ENCODE data around the gene RNU1-1. TPM values are rescaled to one million over a fixed set of nuclear protein-coding genes. Genes with fewer than 3 reads are reported as not detected.
"Not testable (repeated sequence)": the region's sequence is repeated elsewhere in the genome, so short reads cannot be mapped to it uniquely, and the experiment has no call there.

RNU1-1 gene
- total RNA-seq, 2 donors from 2014 or later = 1,100 to 1,278 TPM

- H3K27me3 Mint-ChIP-seq (ENCODE audit: low read depth) = peaks cover 48% of the 10 kb centered on the region
- not testable (repeated sequence) for H3K4me1 Mint-ChIP-seq (ENCODE audit: low read depth); H3K4me3 Mint-ChIP-seq; H3K27ac Mint-ChIP-seq; H3K36me3 Mint-ChIP-seq (ENCODE audit: insufficient read depth in 2 of 2); ATAC-seq (replicated peaks in 1 of 2); DNase-seq; H3K9me3 Mint-ChIP-seq
Observed at GRCh38 chr1:16535898-16536297, 21.8 kb upstream of the RNU1-1 start.

- not testable (repeated sequence) for H3K4me1 Mint-ChIP-seq (ENCODE audit: low read depth); DNase-seq; H3K36me3 Mint-ChIP-seq (ENCODE audit: insufficient read depth in 2 of 2); ATAC-seq (replicated peaks in 1 of 2); H3K27ac Mint-ChIP-seq; H3K9me3 Mint-ChIP-seq
- peaks cover 48% of the 10 kb centered on the region for H3K27me3 Mint-ChIP-seq (ENCODE audit: low read depth)
- H3K4me3 Mint-ChIP-seq = peak overlapping the region; percentile 86 to 88
Observed at GRCh38 chr1:16535487-16535886, 21.4 kb upstream of the RNU1-1 start.

GRCh38 chr1:16534829-16535456, 20.9 kb upstream of the RNU1-1 start:
- H3K4me1 Mint-ChIP-seq (ENCODE audit: low read depth); H3K9me3 Mint-ChIP-seq; H3K36me3 Mint-ChIP-seq (ENCODE audit: insufficient read depth in 2 of 2): not testable (repeated sequence)
- peak; percentile 57 to 63 for DNase-seq
- H3K27ac Mint-ChIP-seq = peak overlapping the region; percentile 65
- ATAC-seq (replicated peaks in 1 of 2) = peak; percentile 84 to 89
- peak overlapping the region; percentile 86 to 88 for H3K4me3 Mint-ChIP-seq
- peaks cover 48% of the 10 kb centered on the region for H3K27me3 Mint-ChIP-seq (ENCODE audit: low read depth)

GRCh38 chr1:16534239-16534828, 20.2 kb upstream of the RNU1-1 start:
- Mint-ChIP-seq H3K27me3 (ENCODE audit: low read depth) (peaks cover 48% of the 10 kb centered on the region), H3K4me3 (peak overlapping the region; percentile 86 to 88)
- peak in 1 of 2 donors; percentile 22 for DNase-seq
- not testable (repeated sequence) for H3K36me3 Mint-ChIP-seq (ENCODE audit: insufficient read depth in 2 of 2); H3K27ac Mint-ChIP-seq; H3K9me3 Mint-ChIP-seq; H3K4me1 Mint-ChIP-seq (ENCODE audit: low read depth)
- peak in 1 of 2 donors; percentile 35 for ATAC-seq (replicated peaks in 1 of 2)

- ATAC-seq (replicated peaks in 1 of 2); H3K27ac Mint-ChIP-seq; H3K4me1 Mint-ChIP-seq (ENCODE audit: low read depth); DNase-seq; H3K36me3 Mint-ChIP-seq (ENCODE audit: insufficient read depth in 2 of 2); H3K9me3 Mint-ChIP-seq; H3K4me3 Mint-ChIP-seq: not testable (repeated sequence)
- H3K27me3 Mint-ChIP-seq (ENCODE audit: low read depth) = peaks cover 41% of the 10 kb centered on the region
Observed at GRCh38 chr1:16532235-16532991, 18.3 kb upstream of the RNU1-1 start.

- H3K27me3 Mint-ChIP-seq (ENCODE audit: low read depth) = peaks cover 25% of the 10 kb centered on the region
- DNase-seq; H3K9me3 Mint-ChIP-seq; ATAC-seq (replicated peaks in 1 of 2); H3K36me3 Mint-ChIP-seq (ENCODE audit: insufficient read depth in 2 of 2); H3K4me3 Mint-ChIP-seq; H3K4me1 Mint-ChIP-seq (ENCODE audit: low read depth); H3K27ac Mint-ChIP-seq: not testable (repeated sequence)
Observed at GRCh38 chr1:16528338-16528737, 14.3 kb upstream of the RNU1-1 start.

- H3K9me3 Mint-ChIP-seq; H3K4me1 Mint-ChIP-seq (ENCODE audit: low read depth); H3K4me3 Mint-ChIP-seq; DNase-seq; ATAC-seq (replicated peaks in 1 of 2); H3K27ac Mint-ChIP-seq; H3K36me3 Mint-ChIP-seq (ENCODE audit: insufficient read depth in 2 of 2): not testable (repeated sequence)
- H3K27me3 Mint-ChIP-seq (ENCODE audit: low read depth) = peaks cover 14% of the 10 kb centered on the region
Observed at GRCh38 chr1:16525769-16526168, 11.7 kb upstream of the RNU1-1 start.

- not testable (repeated sequence) for H3K27ac Mint-ChIP-seq; H3K4me1 Mint-ChIP-seq (ENCODE audit: low read depth); DNase-seq; H3K36me3 Mint-ChIP-seq (ENCODE audit: insufficient read depth in 2 of 2); H3K9me3 Mint-ChIP-seq; H3K4me3 Mint-ChIP-seq; ATAC-seq (replicated peaks in 1 of 2)
- peaks cover 51% of the 10 kb centered on the region for H3K27me3 Mint-ChIP-seq (ENCODE audit: low read depth)
Observed at GRCh38 chr1:16521679-16522078, 7.6 kb upstream of the RNU1-1 start.

- DNase-seq (no peak), ATAC-seq (replicated peaks in 1 of 2) (no peak)
- Mint-ChIP-seq H3K4me3 (peak overlapping the region in 1 of 2 donors; percentile 32), H3K4me1 (ENCODE audit: low read depth) (no peaks in the 10 kb centered on the region), H3K27me3 (ENCODE audit: low read depth) (peaks cover 51% of the 10 kb centered on the region), H3K27ac (no peak overlapping the region), H3K9me3 (no peaks in the 10 kb centered on the region), H3K36me3 (ENCODE audit: insufficient read depth in 2 of 2) (no peaks in the 10 kb centered on the region)
Observed at GRCh38 chr1:16521288-16521583, 7.2 kb upstream of the RNU1-1 start.

GRCh38 chr1:16520435-16521287, 6.6 kb upstream of the RNU1-1 start:
- H3K9me3 Mint-ChIP-seq; ATAC-seq (replicated peaks in 1 of 2); H3K27ac Mint-ChIP-seq; H3K36me3 Mint-ChIP-seq (ENCODE audit: insufficient read depth in 2 of 2); H3K4me1 Mint-ChIP-seq (ENCODE audit: low read depth); DNase-seq: not testable (repeated sequence)
- H3K27me3 Mint-ChIP-seq (ENCODE audit: low read depth) = peaks cover 46% of the 10 kb centered on the region
- peak overlapping the region; percentile 32 to 41 for H3K4me3 Mint-ChIP-seq

- H3K4me3 Mint-ChIP-seq; H3K4me1 Mint-ChIP-seq (ENCODE audit: low read depth); DNase-seq; H3K27ac Mint-ChIP-seq; ATAC-seq (replicated peaks in 1 of 2); H3K9me3 Mint-ChIP-seq; H3K36me3 Mint-ChIP-seq (ENCODE audit: insufficient read depth in 2 of 2): not testable (repeated sequence)
- H3K27me3 Mint-ChIP-seq (ENCODE audit: low read depth) = peaks cover 40% of the 10 kb centered on the region
Observed at GRCh38 chr1:16519255-16519951, 5.3 kb upstream of the RNU1-1 start.

- H3K9me3 Mint-ChIP-seq; H3K36me3 Mint-ChIP-seq (ENCODE audit: insufficient read depth in 2 of 2); ATAC-seq (replicated peaks in 1 of 2); H3K4me3 Mint-ChIP-seq; H3K4me1 Mint-ChIP-seq (ENCODE audit: low read depth); DNase-seq; H3K27ac Mint-ChIP-seq: not testable (repeated sequence)
- H3K27me3 Mint-ChIP-seq (ENCODE audit: low read depth) = peaks cover 40% of the 10 kb centered on the region
Observed at GRCh38 chr1:16518913-16519254, 4.8 kb upstream of the RNU1-1 start.

Measured in activated T-cell treated with anti-CD3 and anti-CD28 coated beads, Interleukin-2, amount 50 U/mL, for 72 hours (primary cell).